Measurements from ENCODE around the gene KIRREL3.

KIRREL3 gene

GRCh38 chr11:126594921-126595367, 405.6 kb downstream of the KIRREL3 start:
- no peaks in the 10 kb centered on the region; the same call in none of the 2 replicates for H3K27me3 ChIP-seq (replicated peaks; ENCODE audit: control insufficient read depth, insufficient read depth, low read length)
- no peaks in the 10 kb centered on the region for H3K36me3 ChIP-seq (ENCODE audit: control insufficient read depth, insufficient read depth, low read length)
- TF ChIP-seq CTCF (IDR thresholded peaks at IDR 0.05; ENCODE audit: insufficient read depth, low read length, poor library complexity, severe bottlenecking) = no peak
- H3K4me3 ChIP-seq (replicated peaks; ENCODE audit: low read depth, low read length) = no peak overlapping the region
- DNase-seq (ENCODE audit: extremely low read depth, insufficient read length) = no peak

DNA sequence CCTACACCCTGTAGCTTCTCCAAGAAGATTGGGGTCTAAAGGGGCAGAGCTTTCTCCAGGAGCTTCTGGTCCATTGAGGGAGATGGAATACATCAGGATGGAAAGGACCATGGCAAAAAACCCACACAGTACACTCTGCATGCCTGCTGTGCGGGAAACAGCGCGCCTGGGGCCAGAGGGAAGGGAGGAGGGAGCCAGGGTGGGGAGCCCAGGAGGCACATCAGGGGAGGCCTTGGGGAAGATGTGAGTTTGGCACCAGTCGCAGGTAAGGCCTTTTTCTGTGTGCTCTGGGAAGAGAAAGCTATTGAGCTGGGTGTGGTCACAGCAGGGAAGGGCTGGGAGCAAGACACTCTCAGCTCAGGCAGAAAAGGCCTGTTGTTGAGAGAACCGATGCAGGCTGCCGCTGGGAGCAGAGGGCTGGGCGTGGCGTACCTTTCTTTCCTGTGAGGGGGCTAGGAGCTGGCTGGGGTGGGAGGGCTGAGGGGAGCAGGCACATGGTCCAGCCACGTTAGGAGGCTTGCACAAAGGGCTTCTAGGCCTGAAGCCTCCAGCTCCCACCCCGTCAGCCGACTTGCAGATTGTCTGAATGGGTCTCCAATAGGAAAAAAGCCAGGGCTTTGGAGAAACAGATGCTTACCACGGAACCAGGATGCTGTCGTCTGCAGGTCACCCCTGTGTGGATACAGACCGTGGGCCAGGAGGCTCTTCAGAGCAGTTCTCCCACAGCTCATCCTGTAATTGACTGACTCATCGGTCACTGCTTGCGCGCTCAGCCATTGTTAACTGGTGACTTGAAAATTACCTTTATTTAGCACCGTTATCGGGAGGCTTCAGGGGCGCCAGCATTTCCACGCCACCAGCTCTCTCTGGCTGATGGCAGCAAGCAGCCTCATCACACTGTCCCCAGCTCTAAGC, 407.8 kb downstream of the KIRREL3 start:
- H3K27me3 ChIP-seq (replicated peaks; ENCODE audit: control insufficient read depth, insufficient read depth, low read length) = no peaks in the 10 kb centered on the region; the same call in none of the 2 replicates
- no peak for TF ChIP-seq CTCF (IDR thresholded peaks at IDR 0.05; ENCODE audit: insufficient read depth, low read length, poor library complexity, severe bottlenecking)
- no peak overlapping the region for H3K4me3 ChIP-seq (replicated peaks; ENCODE audit: low read depth, low read length)
- DNase-seq (ENCODE audit: extremely low read depth, insufficient read length) = no peak
- no peaks in the 10 kb centered on the region for H3K36me3 ChIP-seq (ENCODE audit: control insufficient read depth, insufficient read depth, low read length)

- H3K4me3 ChIP-seq (replicated peaks; ENCODE audit: low read depth, low read length) = no peak overlapping the region
- no peak for DNase-seq (ENCODE audit: extremely low read depth, insufficient read length)
- H3K36me3 ChIP-seq (ENCODE audit: control insufficient read depth, insufficient read depth, low read length) = no peaks in the 10 kb centered on the region
- H3K27me3 ChIP-seq (replicated peaks; ENCODE audit: control insufficient read depth, insufficient read depth, low read length) = no peaks in the 10 kb centered on the region; the same call in none of the 2 replicates
- no peak for TF ChIP-seq CTCF (IDR thresholded peaks at IDR 0.05; ENCODE audit: insufficient read depth, low read length, poor library complexity, severe bottlenecking)
Measured at GRCh38 chr11:126591966-126592489, 408.5 kb downstream of the KIRREL3 start.

DNA sequence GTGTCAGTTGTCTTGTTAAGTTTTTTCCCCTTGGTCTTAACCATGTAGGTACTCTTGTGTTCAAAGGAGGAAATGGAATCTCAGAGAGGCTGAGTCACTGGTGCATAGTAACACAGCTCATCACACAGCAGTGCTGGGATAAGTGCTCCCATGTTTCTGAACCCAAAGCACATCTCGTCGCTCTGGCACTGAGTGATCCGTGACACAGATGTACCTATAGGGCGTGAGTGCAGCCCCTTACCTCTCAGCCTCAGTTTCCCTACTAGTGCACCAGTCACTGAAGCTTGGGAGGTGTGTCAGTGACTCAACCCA, 411.1 kb downstream of the KIRREL3 start:
- no peak overlapping the region for H3K4me3 ChIP-seq (replicated peaks; ENCODE audit: low read depth, low read length)
- no peak for DNase-seq (ENCODE audit: extremely low read depth, insufficient read length)

More for the DNA sequence above, 411.1 kb downstream of the KIRREL3 start:
- TF ChIP-seq CTCF (IDR thresholded peaks at IDR 0.05; ENCODE audit: insufficient read depth, low read length, poor library complexity, severe bottlenecking) = no peak
- Histone ChIP-seq H3K27me3 (replicated peaks; ENCODE audit: control insufficient read depth, insufficient read depth, low read length) (no peaks in the 10 kb centered on the region; the same call in 1 of the 2 replicates), H3K36me3 (ENCODE audit: control insufficient read depth, insufficient read depth, low read length) (no peaks in the 10 kb centered on the region)
